LNCAP (cell line): Measurements from ENCODE around the gene ST6GALNAC5.

Source experiments
- CTCF ChIP-seq: fragments of 450-650 bp; IDR thresholded peaks from 2 replicates; pipeline ENCODE4 v1.5.1; 2017; ENCODE audit warnings: mild to moderate bottlenecking

ST6GALNAC5 gene

GRCh38 chr1:77018311-77018710 is 151.0 kb downstream of the ST6GALNAC5 start:
- TF ChIP-seq CTCF = no peak

GRCh38 chr1:77018761-77019160 is 151.5 kb downstream of the ST6GALNAC5 start:
- no peak for TF ChIP-seq CTCF

- no peak for TF ChIP-seq CTCF
Measured at GRCh38 chr1:77021732-77022131, 154.5 kb downstream of the ST6GALNAC5 start.

GRCh38 chr1:77024500-77024899 is 157.2 kb downstream of the ST6GALNAC5 start:
- TF ChIP-seq CTCF = no peak

GRCh38 chr1:77025599-77025998 is 158.3 kb downstream of the ST6GALNAC5 start:
- TF ChIP-seq CTCF = no peak

GRCh38 chr1:77026135-77026534 is 158.9 kb downstream of the ST6GALNAC5 start:
- TF ChIP-seq CTCF = no peak

GRCh38 chr1:77026640-77027039 is 159.4 kb downstream of the ST6GALNAC5 start:
- TF ChIP-seq CTCF = no peak

GRCh38 chr1:77027847-77028246 is 160.6 kb downstream of the ST6GALNAC5 start:
- no peak for TF ChIP-seq CTCF
